Activated T-helper 1 cell treated with Interleukin-2 at 50 U/mL for 16 hours (primary cell): ENCODE results near the gene SDK1.

ENCODE experiments used
- DNase-seq: peaks from one replicate; pipeline ENCODE4 v3.0.0-alpha.2; 2020; ENCODE audit warnings: low read depth

The SDK1 gene

GRCh38 chr7:4178416-4178815 lies 877.4 kb downstream of the SDK1 start:
- no peak for DNase-seq

GRCh38 chr7:4178916-4179687 lies 878.0 kb downstream of the SDK1 start:
- DNase-seq: no peak

GRCh38 chr7:4179688-4180380 lies 878.8 kb downstream of the SDK1 start:
- no peak for DNase-seq

- DNase-seq: no peak
Measured at GRCh38 chr7:4181446-4181845, 880.4 kb downstream of the SDK1 start.

- no peak for DNase-seq
Measured at GRCh38 chr7:4182605-4183300, 881.7 kb downstream of the SDK1 start.

GRCh38 chr7:4184653-4185052 lies 883.6 kb downstream of the SDK1 start:
- no peak for DNase-seq

GRCh38 chr7:4185136-4185535 lies 884.1 kb downstream of the SDK1 start:
- no peak for DNase-seq

GRCh38 chr7:4185721-4186512 lies 884.9 kb downstream of the SDK1 start:
- no peak for DNase-seq

- DNase-seq: no peak
Measured at GRCh38 chr7:4186513-4186780, 885.4 kb downstream of the SDK1 start.

GRCh38 chr7:4188651-4189050 lies 887.6 kb downstream of the SDK1 start:
- DNase-seq: no peak

- no peak for DNase-seq
Measured at GRCh38 chr7:4189131-4189570, 888.1 kb downstream of the SDK1 start.

- DNase-seq: no peak
Measured at GRCh38 chr7:4190010-4190981, 889.2 kb downstream of the SDK1 start.

GRCh38 chr7:4191046-4191445 lies 890.0 kb downstream of the SDK1 start:
- DNase-seq: no peak

GRCh38 chr7:4191525-4191924 lies 890.5 kb downstream of the SDK1 start:
- DNase-seq: no peak

GRCh38 chr7:4195660-4196059 lies 894.6 kb downstream of the SDK1 start:
- DNase-seq: no peak

- DNase-seq: no peak
Measured at GRCh38 chr7:4196121-4196819, 895.2 kb downstream of the SDK1 start.

- DNase-seq: no peak
Measured at GRCh38 chr7:4198301-4198700, 897.2 kb downstream of the SDK1 start.

GRCh38 chr7:4200546-4201094 lies 899.6 kb downstream of the SDK1 start:
- DNase-seq: no peak

- no peak for DNase-seq
Measured at GRCh38 chr7:4201566-4201965, 900.5 kb downstream of the SDK1 start.

GRCh38 chr7:4202154-4202736 lies 901.2 kb downstream of the SDK1 start:
- no peak for DNase-seq
